SHP77 treated with DMSO at 0.1 percent for 48 hours (cell line): ENCODE data around the gene NEK1.
"Not testable (repeated sequence)": the region's sequence is repeated elsewhere in the genome, so short reads cannot be mapped to it uniquely, and the experiment has no call there.

Experiments
- DNase-seq: peaks from one replicate; lab custom pipeline; 2025; lab: John Stamatoyannopoulos, UW

Gene NEK1

DNA sequence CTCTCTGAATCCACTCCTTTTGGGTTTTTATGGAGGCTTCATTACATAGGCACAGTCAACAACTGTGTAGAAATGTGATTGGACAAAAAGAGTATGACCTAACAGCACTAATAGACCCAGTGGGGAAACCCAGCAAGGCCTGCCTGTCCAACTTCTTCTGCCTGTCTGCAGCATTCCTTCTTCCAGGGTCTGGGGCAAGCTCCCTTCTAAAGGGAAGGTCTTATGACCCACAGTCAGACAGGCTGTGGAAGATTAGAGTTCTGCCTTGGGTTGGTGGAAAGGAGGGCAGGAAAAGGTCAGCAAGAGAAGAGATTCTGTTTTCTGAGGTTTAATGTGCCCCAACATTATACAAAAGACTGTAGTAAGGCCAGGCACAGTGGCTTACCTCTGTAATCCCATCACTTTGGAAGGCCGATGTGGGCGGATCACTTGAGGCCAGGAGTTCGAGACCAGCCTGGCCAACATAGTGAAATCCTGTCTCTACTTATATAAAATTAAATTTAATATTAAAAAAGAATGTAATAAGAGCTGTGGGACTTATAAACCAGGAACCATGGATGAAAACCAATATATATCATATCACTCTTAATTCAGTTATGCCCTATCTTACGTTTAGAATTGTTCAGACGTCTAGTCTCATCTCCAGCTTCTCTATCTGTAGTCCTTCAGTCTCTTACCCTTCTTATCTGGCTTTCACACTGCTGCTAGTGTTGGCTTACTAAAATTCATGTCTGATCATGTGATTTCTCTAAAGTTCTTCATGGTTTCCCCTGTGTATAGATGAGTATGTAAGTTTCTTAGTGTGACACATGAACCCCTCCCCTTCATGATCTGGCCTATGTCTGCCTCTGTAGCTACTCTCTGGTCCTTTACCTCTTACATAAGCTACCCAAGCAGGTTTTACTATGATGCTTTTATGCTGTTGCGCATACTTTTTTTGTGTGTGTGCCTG is 14.2 kb upstream of the NEK1 start:
- DNase-seq: no peak

GRCh38 chr4:169625886-169626285 is 13.5 kb upstream of the NEK1 start:
- DNase-seq: no peak

- DNase-seq: not testable (repeated sequence)
These were observed 11.6 kb upstream of the NEK1 start for GRCh38 chr4:169624012-169624411.

GRCh38 chr4:169622566-169622965 is 10.2 kb upstream of the NEK1 start:
- DNase-seq: no peak

GRCh38 chr4:169621731-169622492 is 9.5 kb upstream of the NEK1 start:
- DNase-seq: peak; percentile 2

GRCh38 chr4:169620880-169621248 is 8.5 kb upstream of the NEK1 start:
- DNase-seq: no peak

- peak; percentile 93 for DNase-seq
These were observed 7.8 kb upstream of the NEK1 start, which contains the start of gene CLCN3 for GRCh38 chr4:169619958-169620879. CLCN3 (plus strand) TSS chr4:169620578; CDS start chr4:169635929, 15,351 bp downstream.

DNA sequence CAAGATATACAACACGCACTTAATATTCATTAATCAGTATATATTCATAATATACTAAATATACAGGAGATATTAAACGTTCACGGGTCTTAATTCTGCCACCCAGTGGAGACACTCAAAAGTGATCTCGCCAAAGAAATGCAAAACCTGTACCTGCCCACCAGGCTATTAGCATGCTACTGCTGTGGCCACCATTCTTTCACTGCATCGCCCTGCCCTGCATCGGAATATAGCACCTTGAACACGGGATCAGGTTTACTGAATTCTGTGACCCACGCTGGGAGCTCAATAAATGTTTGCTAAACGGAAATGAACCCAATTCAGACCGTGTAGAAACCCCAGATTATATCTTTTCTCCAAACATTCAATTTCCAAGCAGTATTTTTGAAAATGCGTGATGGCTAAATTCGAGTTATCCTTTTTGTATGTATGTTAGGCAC is 7.2 kb upstream of the NEK1 start:
- DNase-seq: peak; percentile 20

- DNase-seq: no peak
These were observed 6.6 kb upstream of the NEK1 start for GRCh38 chr4:169618986-169619385.

DNA sequence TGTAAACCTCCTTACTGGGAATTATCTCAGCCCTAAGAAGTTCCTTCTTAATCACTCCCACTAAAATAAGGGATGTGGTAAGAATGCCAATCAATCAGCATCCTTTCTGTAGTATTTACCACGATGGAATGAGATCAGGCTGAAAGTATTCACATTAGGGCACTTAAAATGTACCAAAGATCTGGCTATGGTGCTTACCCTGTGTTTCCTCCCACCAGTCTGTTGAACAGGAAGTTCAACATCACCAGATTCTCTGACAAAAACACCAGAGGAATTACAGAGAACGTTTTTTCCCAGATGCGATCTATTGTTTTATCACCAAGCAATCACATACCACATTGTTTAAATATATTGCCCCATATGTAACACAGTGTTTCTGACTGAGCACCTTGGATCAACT is 5.9 kb upstream of the NEK1 start:
- no peak for DNase-seq

DNA sequence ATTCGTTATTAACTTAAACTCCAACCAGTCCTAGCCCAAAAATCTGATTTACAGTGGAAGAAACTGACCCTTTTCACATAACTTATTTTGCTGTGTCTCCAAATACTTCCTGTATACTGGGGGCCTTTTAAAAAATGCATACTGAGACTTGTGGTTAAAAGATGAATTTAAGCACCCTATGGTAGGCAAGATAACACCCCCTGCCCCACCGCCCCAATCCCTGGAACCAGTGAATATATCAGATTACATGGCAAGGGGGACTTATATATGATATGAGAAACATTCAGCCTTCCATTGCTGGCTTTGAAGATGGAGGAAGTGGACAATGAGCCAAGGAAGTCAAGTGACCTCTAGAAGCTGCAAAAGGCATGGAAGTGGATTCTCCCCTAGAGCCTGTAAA is 4.9 kb upstream of the NEK1 start:
- no peak for DNase-seq

DNA sequence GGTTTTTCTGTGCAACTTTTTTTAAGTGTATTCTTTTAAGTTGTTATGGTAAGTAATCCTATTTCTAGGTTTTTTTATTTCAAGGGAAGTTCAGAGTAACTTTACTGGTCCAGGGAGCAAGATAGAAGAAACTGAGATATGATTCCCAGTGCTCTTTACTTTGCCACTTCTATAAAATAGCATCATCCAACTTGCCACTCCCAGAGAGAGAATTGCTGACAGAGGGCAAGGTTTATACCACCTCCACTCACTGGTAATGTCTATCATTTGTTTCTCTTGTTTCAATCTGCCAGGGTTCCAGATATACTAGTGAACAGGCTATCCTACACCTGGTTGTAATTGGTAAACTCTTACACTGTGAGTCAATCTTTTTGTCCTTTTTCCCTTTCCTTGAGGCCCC is 4.5 kb upstream of the NEK1 start:
- no peak for DNase-seq

DNA sequence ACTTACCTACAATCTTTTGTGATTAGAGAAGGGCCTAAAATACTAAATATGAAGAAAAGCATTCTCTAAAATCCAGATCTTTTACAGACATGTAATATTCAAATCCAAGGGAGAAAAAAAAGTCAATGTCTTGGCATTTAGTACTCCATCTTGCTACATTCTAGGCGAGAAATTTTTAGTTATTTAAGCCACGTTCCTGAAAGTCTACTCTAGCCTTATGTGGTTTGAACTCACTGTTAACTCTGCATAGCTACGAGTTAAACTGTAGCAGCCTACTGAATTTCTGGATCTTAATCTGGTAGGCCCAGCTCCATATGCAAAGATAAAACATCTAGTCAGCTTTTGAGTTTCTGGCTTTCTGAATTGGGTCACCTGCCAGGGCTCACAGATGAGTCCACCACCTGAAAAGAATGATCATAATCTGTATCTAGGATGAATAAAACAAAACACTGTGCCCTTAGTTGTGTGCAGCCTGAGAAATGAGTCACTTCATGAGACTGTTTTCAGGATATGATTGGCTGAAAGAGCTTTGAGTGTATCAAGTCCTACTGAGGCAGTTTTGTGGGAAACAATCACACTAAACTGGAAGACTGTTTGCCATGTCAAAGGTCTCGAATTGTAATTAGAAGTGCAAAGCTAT is 3.2 kb upstream of the NEK1 start:
- no peak for DNase-seq

DNA sequence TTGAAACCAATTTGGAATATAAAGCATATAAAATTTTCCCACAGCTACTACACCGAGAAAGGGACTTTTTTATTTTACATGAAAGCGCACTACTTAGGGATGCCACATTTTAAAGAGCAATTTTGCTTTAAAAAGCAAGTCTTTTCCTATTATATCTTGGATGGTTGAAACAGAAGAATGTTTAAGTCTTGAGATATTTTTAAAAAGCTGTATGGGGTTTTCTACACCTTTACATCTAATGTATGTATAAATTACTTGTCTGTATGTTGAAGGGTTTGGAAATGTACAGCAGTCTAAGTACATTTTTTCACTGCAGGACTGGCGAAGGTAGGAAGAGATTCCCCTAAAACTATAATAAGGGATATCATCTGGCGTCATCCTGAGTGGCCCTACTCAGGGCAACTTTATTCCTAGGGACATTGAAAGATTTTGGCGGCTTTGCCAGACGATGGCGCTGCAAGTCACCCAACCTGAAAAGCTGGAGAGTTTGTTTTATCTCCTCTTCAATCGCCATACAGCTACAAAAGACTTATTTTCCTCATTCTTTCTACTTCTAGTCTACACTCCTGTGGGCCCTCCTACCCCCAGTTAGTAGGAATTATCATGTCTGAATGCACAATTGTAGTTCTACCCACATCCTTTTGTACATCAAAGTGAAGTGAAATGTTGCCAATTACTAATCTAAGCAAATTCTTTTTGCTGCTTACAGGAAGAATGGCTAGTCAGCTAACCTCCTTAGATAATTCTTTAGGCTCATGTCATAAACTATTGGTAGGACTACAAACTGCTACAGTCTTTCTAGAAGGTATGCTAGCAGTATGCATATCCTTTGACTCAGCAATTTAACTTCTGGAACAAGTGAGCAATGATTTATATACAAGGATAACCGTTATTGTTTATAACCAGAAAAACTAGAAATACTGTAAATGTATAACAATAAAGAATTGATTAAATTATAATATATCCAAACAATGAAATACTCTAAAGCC is 782 bp upstream of the NEK1 start:
- DNase-seq: peak; percentile 78

DNA sequence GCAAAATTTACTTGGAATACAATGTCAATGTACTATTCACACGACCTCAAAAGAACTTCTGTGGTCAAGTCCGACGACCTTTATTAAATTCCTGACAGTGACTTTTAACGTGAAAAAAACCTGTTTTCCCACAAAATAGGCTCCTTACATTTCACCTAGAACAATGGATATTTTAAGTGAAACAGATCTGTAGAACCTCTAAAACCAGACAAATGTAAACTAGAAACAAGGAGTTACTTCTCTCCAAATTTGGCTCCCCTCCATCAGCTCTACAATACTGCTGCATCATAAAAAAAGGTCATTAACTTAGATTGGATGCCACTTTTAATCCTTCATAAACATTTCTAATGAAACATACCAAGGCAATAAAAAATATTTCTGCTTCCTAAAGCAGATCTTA is 1.2 kb downstream of the NEK1 start:
- DNase-seq: no peak

DNA sequence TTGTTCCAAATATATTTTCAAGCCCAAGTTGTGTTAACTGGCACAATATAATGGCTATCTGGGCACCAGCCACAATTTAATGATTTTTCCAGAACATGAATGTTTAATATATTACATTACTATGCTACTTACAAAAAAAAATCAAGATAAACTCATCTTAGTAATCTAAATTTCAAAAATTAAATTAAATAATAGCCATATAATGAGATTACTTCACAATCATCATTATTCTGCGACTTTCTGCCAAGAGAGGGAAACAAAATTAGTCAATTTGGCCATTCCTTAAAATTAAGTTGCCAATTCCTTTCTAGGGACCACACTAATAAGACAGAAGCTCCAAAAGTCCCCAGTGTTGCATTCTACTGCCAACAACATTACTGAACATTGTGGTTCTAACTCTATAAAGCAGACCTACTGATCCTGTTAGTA is 7.5 kb downstream of the NEK1 start:
- DNase-seq: no peak

- no peak for DNase-seq
These were observed 8.1 kb downstream of the NEK1 start for GRCh38 chr4:169604131-169604900.

- DNase-seq: no peak
These were observed 9.1 kb downstream of the NEK1 start for GRCh38 chr4:169603312-169603711.

- DNase-seq: no peak
These were observed 11.2 kb downstream of the NEK1 start for GRCh38 chr4:169601016-169601771.
